HG03460 (cell line): ENCODE data around the gene BCAM.
"Not testable (repeated sequence)": the region's sequence is repeated elsewhere in the genome, so short reads cannot be mapped to it uniquely, and the experiment has no call there.

Experiments used
- ATAC-seq: cut with Tn5 transposase; IDR thresholded peaks from one replicate; pipeline ENCODE4 v1.9.1; 2021; ENCODE audit not compliant: unreplicated experiment

Gene BCAM

DNA sequence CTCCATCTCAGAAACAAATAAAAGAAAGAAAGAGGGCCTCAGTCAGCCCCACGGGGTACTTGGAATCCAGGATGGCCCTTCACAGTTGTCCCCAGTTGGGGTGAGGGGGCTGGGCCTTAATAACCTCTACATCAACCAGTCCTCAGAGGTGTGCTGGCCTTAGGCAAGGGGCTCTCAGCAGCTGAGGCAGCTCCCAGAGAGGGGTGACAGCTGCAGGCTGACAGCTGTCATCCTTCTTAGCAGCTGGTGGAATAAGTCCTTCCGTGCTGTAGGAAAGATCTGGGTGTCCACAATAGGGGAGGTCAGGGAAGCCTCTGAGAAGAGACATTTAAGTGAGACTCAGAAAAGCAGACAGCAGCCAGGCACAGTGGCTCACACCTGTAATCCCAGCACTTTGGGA, 7.4 kb downstream of the BCAM start:
- no peak for ATAC-seq

DNA sequence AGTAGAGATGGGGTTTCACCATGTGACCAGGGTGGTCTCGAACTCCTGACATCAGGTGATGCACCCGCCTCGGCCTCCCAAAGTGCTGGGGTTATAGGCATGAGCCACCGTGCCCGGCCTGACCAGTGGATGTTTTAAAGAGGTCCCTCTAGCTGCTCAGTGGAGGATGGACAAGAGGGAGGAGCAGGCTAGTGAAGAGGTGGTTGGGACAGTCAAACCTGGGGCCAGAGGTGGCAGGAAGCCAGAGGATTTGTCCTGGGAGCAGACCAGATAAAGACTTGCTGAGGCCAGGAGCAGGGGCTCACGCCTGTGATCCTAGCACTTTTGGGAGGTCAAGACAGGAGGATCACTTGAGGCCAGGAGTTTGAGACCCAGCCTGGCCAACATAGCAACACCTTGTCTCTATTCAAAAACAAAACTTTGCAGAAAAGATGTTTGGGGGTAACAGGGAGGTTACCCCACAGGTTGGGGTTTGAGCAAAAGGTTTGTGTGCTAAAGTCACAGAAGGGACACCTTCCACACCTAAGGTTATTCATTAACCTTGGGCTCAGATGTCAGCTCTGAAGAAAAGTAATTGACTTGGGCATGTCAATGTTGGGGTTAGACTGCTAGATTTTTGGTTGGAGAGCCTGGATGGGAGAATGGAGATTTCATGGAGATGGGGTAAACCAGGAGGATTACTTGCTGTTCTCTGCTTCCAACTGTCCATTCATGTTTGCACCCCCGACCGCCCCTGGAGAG, 9.0 kb downstream of the BCAM start:
- ATAC-seq = no peak

GRCh38 chr19:44818466-44819031, 9.6 kb downstream of the BCAM start:
- no peak for ATAC-seq

GRCh38 chr19:44819246-44819832, 10.4 kb downstream of the BCAM start:
- ATAC-seq = no peak

GRCh38 chr19:44820648-44821609, 12.0 kb downstream of the BCAM start:
- ATAC-seq = no peak

DNA sequence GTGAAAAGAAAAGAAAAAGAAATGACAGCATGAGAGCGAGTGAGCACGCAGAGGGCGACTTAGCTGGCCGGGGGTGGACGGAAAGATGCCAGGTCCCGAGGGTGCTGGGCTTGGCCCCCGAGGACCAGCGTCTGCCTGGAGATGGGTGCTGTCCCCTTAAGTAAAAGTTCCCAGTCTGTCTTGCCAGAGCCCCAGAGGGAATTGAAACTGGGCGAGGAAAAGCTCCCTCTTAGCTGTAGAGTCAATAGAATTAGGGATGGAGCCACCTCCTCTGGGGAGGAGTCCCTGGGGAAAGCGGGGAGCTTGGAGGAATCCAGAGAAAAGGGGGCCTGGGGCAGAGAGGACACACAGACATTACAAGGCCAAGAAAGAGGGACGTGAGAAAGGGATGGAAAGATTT, 13.3 kb downstream of the BCAM start:
- ATAC-seq = no peak

GRCh38 chr19:44822670-44823372, 13.9 kb downstream of the BCAM start:
- ATAC-seq = no peak

DNA sequence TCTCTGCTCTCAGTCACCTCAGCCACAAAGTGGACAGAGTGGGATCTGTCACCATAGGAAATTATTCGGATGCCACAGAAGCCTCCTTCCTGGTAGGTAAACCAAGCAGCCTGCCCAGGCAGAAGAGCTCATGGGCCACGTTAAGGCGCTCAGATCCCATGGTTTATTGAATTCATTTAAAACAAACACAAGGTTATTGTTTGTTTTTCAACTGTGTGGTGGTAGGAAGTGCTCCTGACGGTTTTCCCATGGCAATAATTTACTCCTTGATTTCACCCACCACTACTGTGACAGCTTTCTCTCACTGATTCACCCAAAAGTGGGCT, 14.4 kb downstream of the BCAM start:
- no peak for ATAC-seq

DNA sequence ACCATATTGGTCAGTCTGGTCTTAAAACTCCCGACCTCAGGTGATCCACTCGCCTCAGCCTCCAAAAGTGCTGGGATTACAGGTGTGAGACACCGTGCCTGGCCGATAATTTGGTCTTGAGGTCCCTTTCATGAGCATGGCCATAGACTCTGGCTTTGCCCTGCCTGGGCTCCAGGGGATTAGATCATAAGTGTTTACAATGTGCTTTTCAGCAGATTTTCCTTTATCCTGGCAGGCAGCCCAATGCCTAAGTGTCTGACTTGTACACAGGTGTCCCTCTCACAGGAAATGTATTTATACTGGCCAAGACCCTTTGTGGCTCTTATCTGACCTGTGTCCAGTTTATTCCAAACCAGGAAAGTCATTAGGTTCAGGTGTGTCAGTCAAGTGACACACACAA, 15.9 kb downstream of the BCAM start:
- no peak for ATAC-seq

- ATAC-seq = not testable (repeated sequence)
Measured at GRCh38 chr19:44832875-44833274, 24.0 kb downstream of the BCAM start.

DNA sequence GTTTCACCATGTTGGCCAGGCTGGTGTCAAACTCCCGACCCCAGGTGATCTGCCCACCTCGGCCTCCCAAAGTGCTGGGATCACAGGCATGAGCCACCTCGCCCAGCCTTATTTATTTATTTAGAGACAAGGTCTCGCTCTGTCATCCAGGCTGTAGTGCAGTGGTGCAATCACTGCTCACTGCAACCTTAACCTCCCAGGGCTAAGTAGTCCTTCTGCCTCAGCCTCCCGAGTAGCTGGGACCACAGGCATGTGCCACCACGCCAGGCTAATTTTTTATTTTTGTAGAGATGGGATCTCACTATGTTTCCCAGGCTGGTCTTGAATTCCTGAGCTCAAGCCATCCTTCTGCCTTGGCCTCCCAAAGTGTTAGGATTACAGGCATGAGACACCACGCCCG, 25.5 kb downstream of the BCAM start:
- not testable (repeated sequence) for ATAC-seq

DNA sequence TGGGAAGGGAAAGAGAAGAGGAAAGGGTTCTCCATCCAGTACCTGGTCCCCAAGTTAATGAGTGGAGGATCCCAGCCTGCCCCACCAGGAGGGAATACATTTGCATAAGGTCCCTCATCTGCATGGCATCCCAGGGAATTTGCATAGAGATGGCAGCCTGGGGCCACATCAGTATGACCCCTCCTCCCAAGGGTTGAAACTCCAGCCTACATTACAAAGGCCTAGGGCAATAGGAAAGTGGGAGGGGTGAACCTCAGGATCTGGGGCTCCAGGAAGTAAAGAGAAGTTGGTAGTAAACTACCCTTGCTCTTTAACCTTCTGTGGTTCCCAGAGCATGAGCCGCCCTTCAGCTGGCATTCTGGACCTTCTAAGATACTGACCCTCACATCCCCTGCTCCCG, 30.4 kb downstream of the BCAM start:
- no peak for ATAC-seq

- ATAC-seq = no peak
Measured at GRCh38 chr19:44840811-44841210, 31.9 kb downstream of the BCAM start.

GRCh38 chr19:44841231-44841630, 32.3 kb downstream of the BCAM start:
- ATAC-seq = no peak

DNA sequence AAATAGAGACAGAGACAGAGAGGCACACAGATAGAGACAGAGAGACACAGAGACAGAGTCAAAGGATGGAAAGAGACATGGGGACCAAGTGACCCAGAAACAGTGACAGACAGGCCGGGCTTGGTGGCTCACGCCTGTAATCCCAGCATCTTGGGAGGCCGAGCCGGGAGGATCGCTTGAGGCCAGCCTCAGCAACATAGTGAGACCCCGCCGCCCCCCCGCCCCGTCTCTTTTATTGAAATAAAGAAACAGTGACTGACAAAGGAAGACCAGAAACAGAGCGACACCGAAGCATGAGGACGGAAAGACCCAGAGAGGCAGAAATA, 36.3 kb downstream of the BCAM start:
- ATAC-seq = no peak

DNA sequence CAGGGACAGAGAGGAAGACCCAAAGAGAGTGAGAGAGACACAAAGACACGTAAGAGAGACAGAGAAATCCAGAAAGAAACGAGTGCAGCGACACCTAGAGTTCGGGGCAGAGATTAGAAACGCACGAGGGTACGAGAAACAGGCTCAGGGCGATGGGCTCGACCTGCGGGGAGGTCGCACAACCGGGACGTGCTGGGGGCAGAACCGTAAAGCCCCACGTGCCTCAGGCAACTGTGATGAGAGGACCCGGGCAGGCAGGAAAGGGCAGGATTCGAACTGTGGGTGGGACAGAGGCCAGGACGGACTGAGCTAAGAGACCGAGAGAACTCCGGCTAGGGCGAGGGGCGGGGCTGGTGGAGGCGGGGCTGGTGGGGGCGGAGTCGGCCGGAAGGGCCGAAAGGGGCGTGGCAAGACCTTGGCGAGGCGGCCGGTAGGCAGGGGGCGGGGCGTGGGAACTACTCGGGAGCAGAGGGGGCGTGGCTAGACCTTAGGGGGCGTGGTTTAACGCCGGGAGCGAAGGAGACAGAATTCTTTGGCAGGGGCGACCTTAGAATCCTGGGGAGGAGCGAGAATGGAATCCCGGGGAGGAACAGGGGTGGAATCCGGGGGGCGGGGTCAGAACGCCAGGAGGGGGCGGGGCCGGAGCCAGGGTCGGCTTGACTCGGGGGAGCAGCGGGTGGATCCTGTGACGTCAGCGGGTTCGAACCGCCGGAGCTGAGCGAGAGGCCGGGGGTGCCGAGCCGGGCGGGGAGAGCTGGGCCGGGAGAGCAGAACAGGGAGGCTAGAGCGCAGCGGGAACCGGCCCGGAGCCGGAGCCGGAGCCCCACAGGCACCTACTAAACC, 36.9 kb downstream of the BCAM start, which contains the start of gene NECTIN2:
NECTIN2 (plus strand) TSS at position 686 of the 843 bp plus-strand sequence. CDS start 229 bp downstream, outside the sequence.
- ATAC-seq = no peak

- ATAC-seq = no peak
Measured at GRCh38 chr19:44846455-44847143, 37.7 kb downstream of the BCAM start.

GRCh38 chr19:44847144-44848035, 38.5 kb downstream of the BCAM start:
- ATAC-seq = no peak
